ACC112 (cell line): ENCODE results near the gene BEND7.
"Not testable (repeated sequence)": the region's sequence is repeated elsewhere in the genome, so short reads cannot be mapped to it uniquely, and the experiment has no call there.

ENCODE experiments used
- H2AFZ ChIP-seq: fragments of 200-600 bp; sonication (generic); one replicate; pipeline ENCODE4 v1.6.0; 2017; ENCODE audit warnings: antibody characterized with exemption, low read length; ENCODE audit not compliant: unreplicated experiment
- H3K27ac ChIP-seq: fragments of 200-600 bp; sonication (generic); 2 replicates; pipeline ENCODE4 v1.5.1; 2014; ENCODE audit warnings: low read depth, mild to moderate bottlenecking, antibody characterized with exemption, low read length, moderate library complexity
- H3K27me3 ChIP-seq: fragments of 200-600 bp; sonication (generic); 2 replicates; pipeline ENCODE4 v1.6.1; 2014; ENCODE audit warnings: mild to moderate bottlenecking, antibody characterized with exemption, low read length, moderate library complexity, mixed read lengths; ENCODE audit not compliant: insufficient read depth
- H3K36me3 ChIP-seq: fragments of 200-600 bp; sonication (generic); 2 replicates; pipeline ENCODE4 v1.6.1; 2016; ENCODE audit warnings: mild to moderate bottlenecking, antibody characterized with exemption, low read length, moderate library complexity, mixed read lengths; ENCODE audit not compliant: insufficient read depth
- H3K4me1 ChIP-seq: fragments of 200-600 bp; sonication (generic); one replicate; pipeline ENCODE4 v1.6.1; 2016; ENCODE audit warnings: low read length, mixed read lengths; ENCODE audit not compliant: insufficient read depth, unreplicated experiment, control insufficient read depth
- H3K4me3 ChIP-seq: fragments of 200-600 bp; sonication (generic); 2 replicates; pipeline ENCODE4 v1.5.1; 2014; ENCODE audit warnings: mild to moderate bottlenecking, low read depth, low read length
- H3K79me2 ChIP-seq: fragments of 200-600 bp; sonication (generic); one replicate; pipeline ENCODE4 v1.6.0; 2016; ENCODE audit warnings: low read length; ENCODE audit not compliant: control insufficient read depth, unreplicated experiment, insufficient read depth

BEND7 gene

GRCh38 chr10:13421382-13421917 is 107.4 kb downstream of the BEND7 start:
- Histone ChIP-seq H3K79me2 (no peaks in the 10 kb centered on the region), H3K27me3 (peaks cover 49% of the 10 kb centered on the region), H3K27ac (no peak overlapping the region), H3K36me3 (no peaks in the 10 kb centered on the region), H3K4me3 (no peak overlapping the region), H2AFZ (no peak overlapping the region), H3K4me1 (no peaks in the 10 kb centered on the region)

DNA sequence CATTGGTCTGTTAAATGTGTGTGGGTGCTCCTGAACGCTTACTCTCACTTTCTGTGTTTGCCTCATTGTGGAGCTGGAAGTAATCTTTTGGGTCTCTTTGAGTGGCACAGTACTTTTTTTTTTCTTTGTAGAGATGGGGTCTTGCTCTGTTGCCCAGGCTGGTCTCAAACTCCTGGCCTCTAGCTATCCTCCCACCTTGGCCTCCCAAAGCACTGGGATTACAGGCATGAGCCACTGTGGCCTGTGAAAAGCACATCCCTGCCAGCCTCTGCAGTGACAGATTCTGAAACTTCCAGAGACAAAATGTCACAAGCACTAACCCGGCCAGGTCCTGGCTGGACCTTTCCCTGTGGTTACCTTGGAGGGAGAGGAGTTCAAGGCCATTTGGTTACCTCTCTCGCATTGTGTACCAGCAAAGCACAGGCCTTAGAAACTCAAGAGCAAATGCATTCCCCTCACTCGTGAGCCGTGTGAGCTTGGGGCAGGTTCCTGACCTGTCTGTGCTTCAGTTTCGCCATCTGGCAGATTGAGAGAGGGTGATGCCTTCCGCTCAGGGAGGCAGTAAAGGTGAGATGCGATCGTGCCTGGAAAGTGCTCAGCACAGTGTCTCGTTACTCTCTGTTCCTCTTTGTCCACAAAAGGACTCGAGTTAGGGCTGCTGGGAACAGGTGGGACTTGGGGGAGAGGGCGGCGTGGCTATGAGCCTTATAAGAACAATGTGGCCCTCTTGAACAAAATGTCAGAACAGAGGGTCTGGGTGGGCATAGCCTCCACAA is 108.1 kb downstream of the BEND7 start:
- no peaks in the 10 kb centered on the region for H3K79me2 ChIP-seq
- H3K27ac ChIP-seq, result no peak overlapping the region
- H2AFZ ChIP-seq, result no peak overlapping the region
- H3K4me1 ChIP-seq, result no peaks in the 10 kb centered on the region
- H3K27me3 ChIP-seq, result peaks cover 49% of the 10 kb centered on the region
- no peaks in the 10 kb centered on the region for H3K36me3 ChIP-seq
- no peak overlapping the region for H3K4me3 ChIP-seq

- H3K36me3 ChIP-seq, result no peaks in the 10 kb centered on the region
- H3K27me3 ChIP-seq, result peaks cover 45% of the 10 kb centered on the region
- H2AFZ ChIP-seq, result no peak overlapping the region
- H3K27ac ChIP-seq, result no peak overlapping the region
- H3K4me3 ChIP-seq, result no peak overlapping the region
- H3K4me1 ChIP-seq, result no peaks in the 10 kb centered on the region
- H3K79me2 ChIP-seq, result no peaks in the 10 kb centered on the region
Observed at GRCh38 chr10:13417459-13418126, 111.2 kb downstream of the BEND7 start.

DNA sequence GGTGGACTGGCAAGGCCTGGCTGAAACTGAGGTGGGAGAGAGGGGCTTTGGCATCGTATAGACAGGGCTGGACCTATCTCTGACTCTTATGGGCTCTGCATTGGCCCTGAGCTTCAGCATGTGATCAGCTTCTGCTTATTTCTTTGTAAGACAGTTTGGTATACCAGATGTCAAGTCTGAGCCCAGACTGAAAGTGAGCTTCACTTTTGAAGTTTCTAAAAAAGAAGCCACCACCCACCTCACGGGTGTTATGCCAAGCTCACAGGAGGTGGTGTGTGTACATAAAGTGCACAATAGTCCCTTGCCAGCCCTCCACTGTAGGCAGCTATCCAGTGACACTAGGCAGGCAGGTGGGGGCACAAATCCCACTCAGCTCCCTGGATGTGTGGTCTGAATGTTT is 112.1 kb downstream of the BEND7 start:
- H3K27ac ChIP-seq, result no peak overlapping the region
- peaks cover 41% of the 10 kb centered on the region for H3K27me3 ChIP-seq
- no peaks in the 10 kb centered on the region for H3K36me3 ChIP-seq
- no peak overlapping the region for H3K4me3 ChIP-seq
- no peak overlapping the region for H2AFZ ChIP-seq
- H3K4me1 ChIP-seq, result no peaks in the 10 kb centered on the region
- no peaks in the 10 kb centered on the region for H3K79me2 ChIP-seq

DNA sequence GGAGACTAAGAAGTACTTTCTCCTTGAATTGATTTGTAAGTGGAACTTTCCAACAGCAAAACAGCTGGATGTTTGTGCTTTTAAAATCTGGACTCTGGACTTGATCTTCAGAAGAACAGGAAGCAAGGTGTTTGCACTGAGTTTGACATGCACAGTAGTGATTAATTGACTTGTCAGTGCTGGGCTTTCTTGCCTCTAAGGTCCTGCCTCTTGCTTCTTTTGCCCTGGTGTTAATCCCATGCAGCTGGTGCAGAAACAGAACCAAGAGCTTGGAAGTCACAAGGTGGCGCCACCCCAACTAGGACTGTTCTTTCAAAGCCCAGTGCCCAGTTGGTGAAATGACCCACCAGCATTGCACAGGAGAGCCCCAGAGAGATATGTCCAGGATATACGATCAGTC is 114.0 kb downstream of the BEND7 start:
- H3K4me3 ChIP-seq, result no peak overlapping the region

DNA sequence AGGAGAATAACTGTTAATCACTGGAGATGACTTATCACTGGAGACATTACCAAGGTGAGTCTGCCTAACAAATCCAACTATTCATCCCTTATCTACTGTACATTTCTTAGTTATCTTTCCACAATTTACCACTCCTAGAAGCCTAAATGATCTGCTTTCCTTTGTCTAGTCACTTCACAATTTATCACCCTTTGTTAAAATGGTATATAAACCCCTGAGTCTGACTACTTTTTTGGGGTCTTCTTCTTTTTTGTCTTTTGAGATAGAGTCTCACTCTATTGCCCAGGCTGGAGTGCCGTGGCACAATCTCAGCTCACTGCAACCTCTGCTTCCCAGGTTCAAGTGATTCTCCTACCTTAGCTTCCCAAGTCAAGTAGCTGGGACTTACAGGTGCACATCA is 114.7 kb downstream of the BEND7 start:
- no peak overlapping the region for H2AFZ ChIP-seq
- no peaks in the 10 kb centered on the region for H3K36me3 ChIP-seq
- H3K4me3 ChIP-seq, result no peak overlapping the region
- no peak overlapping the region for H3K27ac ChIP-seq
- no peaks in the 10 kb centered on the region for H3K4me1 ChIP-seq
- peaks cover 34% of the 10 kb centered on the region for H3K27me3 ChIP-seq
- no peaks in the 10 kb centered on the region for H3K79me2 ChIP-seq

More for the DNA sequence above, 114.0 kb downstream of the BEND7 start:
- Histone ChIP-seq H3K27me3 (peaks cover 34% of the 10 kb centered on the region), H2AFZ (no peak overlapping the region), H3K79me2 (no peaks in the 10 kb centered on the region), H3K36me3 (no peaks in the 10 kb centered on the region), H3K4me1 (no peaks in the 10 kb centered on the region), H3K27ac (no peak overlapping the region)

DNA sequence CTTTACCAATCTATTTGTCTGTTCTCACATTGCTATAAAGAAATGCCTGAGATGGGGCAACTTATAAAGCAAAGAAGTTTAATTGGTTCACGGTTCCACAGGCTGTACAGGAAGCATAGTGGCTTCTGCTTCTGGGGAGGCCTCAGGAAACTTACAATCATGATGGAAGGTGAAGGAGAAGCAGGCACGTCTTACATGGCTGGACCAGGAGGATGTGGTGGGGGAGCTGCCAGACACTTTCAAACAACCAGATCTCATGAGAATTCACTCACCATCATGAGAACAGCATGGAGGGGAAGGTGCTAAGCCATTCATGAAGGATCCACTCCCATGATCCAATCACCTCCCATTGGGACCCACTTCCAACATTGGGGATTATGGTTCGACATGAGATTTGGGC is 115.9 kb downstream of the BEND7 start:
- H2AFZ ChIP-seq, result no peak overlapping the region

GRCh38 chr10:13404791-13405190 is 124.0 kb downstream of the BEND7 start:
- H3K27ac ChIP-seq, result no peak overlapping the region
- no peak overlapping the region for H2AFZ ChIP-seq
- peaks cover 49% of the 10 kb centered on the region for H3K27me3 ChIP-seq
- H3K79me2 ChIP-seq, result no peaks in the 10 kb centered on the region
- no peaks in the 10 kb centered on the region for H3K4me1 ChIP-seq
- H3K4me3 ChIP-seq, result no peak overlapping the region
- H3K36me3 ChIP-seq, result no peaks in the 10 kb centered on the region

More for the DNA sequence above, 115.9 kb downstream of the BEND7 start:
- Histone ChIP-seq H3K79me2 (no peaks in the 10 kb centered on the region), H3K4me1 (no peaks in the 10 kb centered on the region), H3K27me3 (peaks cover 39% of the 10 kb centered on the region), H3K27ac (no peak overlapping the region), H3K4me3 (no peak overlapping the region), H3K36me3 (no peaks in the 10 kb centered on the region)

DNA sequence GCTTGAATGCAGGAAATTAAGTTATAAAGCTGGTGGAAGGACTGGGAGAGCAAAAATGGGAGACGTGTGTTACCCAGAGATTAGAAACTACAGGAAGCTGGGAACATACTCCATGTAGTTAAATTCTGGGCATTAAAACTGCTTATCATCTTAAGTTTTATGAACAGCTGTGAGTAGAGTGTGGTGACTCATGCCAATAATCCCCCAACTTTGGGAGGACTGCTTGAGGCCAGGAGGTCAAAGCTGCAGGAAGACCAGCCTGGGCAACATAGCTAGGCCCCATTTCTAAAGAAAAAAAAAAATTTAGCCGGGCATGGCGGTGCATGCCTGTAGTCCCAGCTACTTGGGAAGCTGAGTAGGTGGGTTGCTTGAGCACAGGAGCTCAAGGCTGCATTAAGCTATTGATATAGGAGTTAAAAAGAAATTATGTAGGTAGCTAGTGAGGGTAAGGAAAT is 124.5 kb downstream of the BEND7 start:
- H3K27me3 ChIP-seq, result peaks cover 52% of the 10 kb centered on the region
- no peak overlapping the region for H3K4me3 ChIP-seq
- no peak overlapping the region for H2AFZ ChIP-seq
- no peaks in the 10 kb centered on the region for H3K4me1 ChIP-seq
- no peak overlapping the region for H3K27ac ChIP-seq
- H3K36me3 ChIP-seq, result no peaks in the 10 kb centered on the region
- no peaks in the 10 kb centered on the region for H3K79me2 ChIP-seq

DNA sequence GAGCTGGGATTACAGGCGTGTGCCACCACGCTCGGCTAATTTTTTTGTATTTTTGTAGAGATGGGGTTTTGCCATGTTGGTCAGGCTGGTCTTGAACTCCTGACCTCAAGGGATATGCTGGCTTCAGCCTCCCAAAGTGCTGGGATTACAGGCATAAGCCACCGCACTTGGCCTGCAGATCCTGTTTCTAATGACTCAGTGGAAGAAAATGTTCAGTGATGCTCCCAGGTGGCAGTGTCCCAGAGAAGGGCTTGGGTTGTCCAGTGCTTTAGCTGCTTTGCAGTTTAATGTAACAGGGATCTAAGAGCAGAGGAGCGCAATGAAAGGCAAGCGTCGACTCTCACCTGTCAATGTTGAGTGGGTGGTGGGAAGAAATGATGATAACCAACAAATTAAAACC is 125.4 kb downstream of the BEND7 start:
- not testable (repeated sequence) for H3K4me3 ChIP-seq, H3K27ac ChIP-seq, H3K79me2 ChIP-seq, H2AFZ ChIP-seq, H3K36me3 ChIP-seq, H3K4me1 ChIP-seq
- H3K27me3 ChIP-seq, result peaks cover 51% of the 10 kb centered on the region

GRCh38 chr10:13402021-13402420 is 126.8 kb downstream of the BEND7 start:
- Histone ChIP-seq H2AFZ (no peak overlapping the region), H3K79me2 (no peaks in the 10 kb centered on the region), H3K27me3 (peaks cover 39% of the 10 kb centered on the region), H3K36me3 (no peaks in the 10 kb centered on the region), H3K27ac (no peak overlapping the region), H3K4me1 (no peaks in the 10 kb centered on the region), H3K4me3 (no peak overlapping the region)
